Fibroblast of mammary gland (primary cell): ENCODE measurements around the gene PLEKHG2.
A peak's percentile ranks its signal among the peaks of the same experiment; 100 is the strongest.

Experiments used
- DNase-seq: peaks from one replicate; pipeline ENCODE4 v3.0.0-alpha.2; 2010; ENCODE audit warnings: low read depth
- H3K4me3 ChIP-seq: 2 replicates; pipeline ENCODE4 v1.5.1; 2011; ENCODE audit warnings: low read depth, mild to moderate bottlenecking, low read length, moderate library complexity; ENCODE audit not compliant: control insufficient read depth
- CTCF ChIP-seq: conservative IDR thresholded peaks from 2 replicates; pipeline ENCODE4 v1.5.1; 2011; ENCODE audit warnings: low read depth, low read length, inconsistent platforms; ENCODE audit not compliant: control insufficient read depth, insufficient read depth

PLEKHG2 gene

GRCh38 chr19:39471756-39472536, 59.5 kb downstream of the PLEKHG2 start:
- no peak for DNase-seq
- no peak overlapping the region for H3K4me3 ChIP-seq
- TF ChIP-seq CTCF = no peak

DNA sequence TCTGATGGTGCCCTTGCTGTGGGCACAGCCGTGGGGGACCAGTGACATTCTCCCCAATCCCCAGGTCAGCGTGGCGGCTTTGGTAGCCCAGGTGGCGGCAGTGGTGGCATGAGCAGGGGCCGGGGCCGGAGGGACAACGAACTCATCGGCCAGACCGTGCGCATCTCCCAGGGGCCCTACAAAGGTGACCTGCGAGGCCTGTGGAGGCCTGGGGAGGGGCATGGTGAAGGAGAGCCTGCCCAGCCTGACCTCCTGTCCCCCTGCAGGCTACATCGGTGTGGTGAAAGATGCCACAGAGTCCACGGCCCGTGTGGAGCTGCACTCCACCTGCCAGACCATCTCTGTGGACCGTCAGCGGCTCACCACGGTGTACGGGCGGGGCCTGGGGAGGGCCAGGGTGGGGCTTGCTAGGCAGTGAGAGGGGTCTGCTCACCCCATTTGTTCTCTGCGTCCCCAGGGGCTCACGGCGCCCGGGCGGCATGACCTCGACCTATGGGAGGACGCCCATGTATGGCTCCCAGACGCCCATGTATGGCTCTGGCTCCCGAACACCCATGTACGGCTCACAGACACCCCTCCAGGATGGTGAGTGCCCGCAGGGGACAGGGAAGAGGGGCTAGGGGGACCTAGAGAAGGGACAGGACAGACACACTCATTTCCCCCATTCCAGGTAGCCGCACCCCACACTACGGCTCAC, 60.4 kb downstream of the PLEKHG2 start:
- TF ChIP-seq CTCF = no peak
- no peak overlapping the region for H3K4me3 ChIP-seq
- no peak for DNase-seq

DNA sequence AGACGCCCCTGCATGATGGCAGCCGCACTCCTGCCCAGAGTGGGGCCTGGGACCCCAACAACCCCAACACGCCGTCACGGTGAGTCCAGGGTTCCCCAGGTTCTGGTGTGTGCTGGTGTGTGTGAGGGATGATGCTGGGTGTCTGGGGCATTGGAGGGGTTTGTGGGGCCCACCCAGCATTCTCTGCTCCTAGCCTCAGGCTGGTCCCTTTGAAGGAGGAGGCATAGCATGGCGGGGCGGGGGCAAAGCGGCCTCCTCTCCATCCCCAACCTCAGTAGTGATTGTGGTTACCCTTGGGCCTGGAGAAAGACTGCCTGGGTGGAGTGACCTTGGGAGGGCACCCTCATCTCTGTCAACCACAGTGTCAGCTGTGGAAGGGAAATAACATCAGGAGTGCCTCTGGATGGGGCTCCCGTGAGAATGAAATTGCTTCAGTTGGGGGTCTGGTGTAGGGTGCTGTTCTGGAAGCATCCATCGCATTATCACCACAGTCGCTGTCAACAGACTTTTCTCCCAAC, 61.0 kb downstream of the PLEKHG2 start:
- DNase-seq = no peak
- no peak overlapping the region for H3K4me3 ChIP-seq
- no peak for TF ChIP-seq CTCF

GRCh38 chr19:39474139-39474620, 61.7 kb downstream of the PLEKHG2 start:
- no peak overlapping the region for H3K4me3 ChIP-seq
- peak; percentile 66 for TF ChIP-seq CTCF
- peak; percentile 31 for DNase-seq

GRCh38 chr19:39475748-39476147, 63.3 kb downstream of the PLEKHG2 start:
- H3K4me3 ChIP-seq = no peak overlapping the region
- no peak for TF ChIP-seq CTCF
- no peak for DNase-seq
